Stimulated activated CD8-positive, alpha-beta memory T cell treated with anti-CD3 and anti-CD28 coated beads, Interleukin-12 subunit alpha, Interleukin-12 subunit beta, amount 100 ng/mL, for 24 hours (primary cell): ENCODE results near the gene PUM2.
"Not testable (repeated sequence)": the region's sequence is repeated elsewhere in the genome, so short reads cannot be mapped to it uniquely, and the experiment has no call there.

Experiments
- DNase-seq: peaks from one replicate; pipeline ENCODE4 v3.0.0-alpha.2; 2020; ENCODE audit errors: extremely low read depth

The PUM2 gene

GRCh38 chr2:20292984-20293383 lies 57.7 kb downstream of the PUM2 start:
- DNase-seq: no peak

- no peak for DNase-seq
Observed at GRCh38 chr2:20291846-20292408, 58.7 kb downstream of the PUM2 start.

GRCh38 chr2:20291106-20291564 lies 59.5 kb downstream of the PUM2 start:
- DNase-seq: no peak

- DNase-seq: no peak
Observed at GRCh38 chr2:20288642-20289340, 61.9 kb downstream of the PUM2 start.

DNA sequence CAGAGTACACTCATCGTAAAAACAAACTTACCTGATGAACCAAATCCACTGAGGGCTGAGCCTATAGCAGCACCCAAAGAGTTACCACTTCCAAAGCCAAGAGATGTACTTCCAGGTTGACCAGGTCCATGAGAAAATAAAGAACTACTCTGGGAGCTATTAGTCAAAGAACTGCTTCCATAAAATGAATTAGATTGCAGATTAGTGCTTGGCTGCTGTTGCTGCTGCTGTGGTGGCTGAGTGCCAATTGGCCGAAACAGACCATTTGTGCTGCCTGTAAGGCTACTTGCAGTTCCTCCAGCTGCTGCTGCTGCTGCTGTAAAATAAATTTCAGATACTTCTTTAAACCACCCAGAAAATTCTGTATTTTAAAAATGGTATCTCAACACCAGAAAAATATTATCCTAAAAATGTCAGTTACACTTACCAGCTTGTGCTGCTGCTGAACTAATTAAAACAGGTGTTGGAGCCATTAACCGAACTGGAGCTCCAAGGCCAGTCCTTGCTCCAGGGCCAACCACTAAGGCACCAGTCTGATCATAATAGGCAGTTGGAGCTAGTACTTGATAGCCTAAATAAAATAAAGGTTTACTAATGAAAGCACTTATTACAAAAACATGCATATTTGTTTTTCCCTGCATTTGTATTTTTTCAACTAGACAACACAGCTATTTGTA lies 67.6 kb downstream of the PUM2 start:
- DNase-seq: no peak

GRCh38 chr2:20281876-20282275 lies 68.8 kb downstream of the PUM2 start:
- DNase-seq: no peak

- no peak for DNase-seq
Observed at GRCh38 chr2:20273042-20273441, 77.6 kb downstream of the PUM2 start.

DNA sequence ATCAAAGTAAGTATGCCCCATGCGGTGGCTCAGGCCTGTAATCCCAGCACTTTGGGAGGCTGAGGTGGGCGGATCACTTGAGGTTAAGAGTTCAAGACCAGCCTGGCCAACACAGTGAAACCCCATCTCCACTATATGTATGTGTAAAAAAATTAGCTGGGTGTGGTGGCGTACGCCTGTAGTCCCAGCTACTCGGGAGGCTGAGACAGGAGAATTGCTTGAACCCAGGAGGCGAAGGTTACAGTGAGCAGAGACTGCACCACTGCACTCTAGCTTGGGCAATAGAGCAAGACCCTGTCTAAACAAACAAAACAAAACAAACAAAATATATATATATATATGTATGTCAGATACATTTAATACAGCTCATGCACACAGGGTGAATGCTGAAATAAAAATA lies 82.3 kb downstream of the PUM2 start:
- not testable (repeated sequence) for DNase-seq

- no peak for DNase-seq
Observed at GRCh38 chr2:20267529-20267928, 83.1 kb downstream of the PUM2 start.

- no peak for DNase-seq
Observed at GRCh38 chr2:20264629-20265028, 86.0 kb downstream of the PUM2 start.

GRCh38 chr2:20257411-20257810 lies 93.2 kb downstream of the PUM2 start:
- no peak for DNase-seq

- no peak for DNase-seq
Observed at GRCh38 chr2:20254731-20255130, 95.9 kb downstream of the PUM2 start.

DNA sequence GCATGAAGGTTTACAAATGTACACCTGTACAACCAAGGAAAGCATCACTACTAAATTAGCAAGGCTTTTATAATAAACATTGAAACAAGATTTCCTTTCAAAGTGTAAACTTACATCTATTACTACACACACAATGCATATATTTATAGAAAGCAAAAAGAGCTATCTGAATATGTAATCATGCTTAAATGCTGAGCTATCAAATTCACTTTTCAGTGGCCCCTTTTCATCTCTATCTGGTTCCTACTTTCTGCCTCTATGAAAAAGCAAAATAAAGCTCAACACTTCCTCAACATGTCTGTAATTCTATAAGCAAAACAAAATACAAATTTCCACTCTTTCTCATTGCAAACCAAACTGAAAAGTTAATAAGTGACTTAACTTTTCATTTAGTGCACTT lies 100.2 kb downstream of the PUM2 start:
- DNase-seq: no peak

DNA sequence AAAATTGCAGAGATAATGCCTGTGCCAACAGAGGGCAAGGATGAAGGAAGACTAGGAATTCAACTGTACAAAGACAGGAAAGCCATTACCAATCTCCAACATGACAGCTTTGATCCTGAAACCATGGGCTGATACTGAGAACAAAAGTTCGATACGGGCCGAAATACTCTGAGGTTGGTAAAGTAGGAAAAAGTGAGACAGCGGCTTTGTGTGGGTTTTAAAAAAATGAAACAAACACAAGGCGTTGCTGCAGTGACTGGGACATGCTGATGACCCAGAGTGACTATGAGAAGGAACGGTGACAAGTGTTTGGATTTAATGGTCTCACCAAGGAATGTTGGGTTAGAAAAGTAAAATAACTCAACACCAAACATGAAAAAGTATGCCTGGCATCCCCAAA lies 101.5 kb downstream of the PUM2 start:
- DNase-seq: no peak

DNA sequence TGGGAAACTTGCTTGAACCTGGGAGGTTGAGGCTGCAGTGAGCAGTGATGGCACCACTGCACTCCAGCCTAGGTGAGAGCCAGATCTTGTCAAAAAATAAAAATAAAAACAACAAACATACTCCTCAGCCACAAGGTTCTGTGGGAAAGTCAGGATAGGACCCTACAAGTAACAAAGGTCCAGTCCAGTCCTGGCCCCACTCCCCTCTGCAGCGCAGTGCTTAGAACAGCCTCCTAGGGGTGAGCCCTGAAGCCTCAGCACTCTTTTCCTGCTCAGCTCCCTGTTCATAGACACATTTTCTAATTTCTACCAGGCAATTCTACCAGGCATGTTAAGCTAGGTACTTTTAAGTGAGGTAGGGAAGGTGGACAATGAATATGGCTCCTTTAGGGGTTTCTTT lies 103.6 kb downstream of the PUM2 start:
- DNase-seq: no peak

DNA sequence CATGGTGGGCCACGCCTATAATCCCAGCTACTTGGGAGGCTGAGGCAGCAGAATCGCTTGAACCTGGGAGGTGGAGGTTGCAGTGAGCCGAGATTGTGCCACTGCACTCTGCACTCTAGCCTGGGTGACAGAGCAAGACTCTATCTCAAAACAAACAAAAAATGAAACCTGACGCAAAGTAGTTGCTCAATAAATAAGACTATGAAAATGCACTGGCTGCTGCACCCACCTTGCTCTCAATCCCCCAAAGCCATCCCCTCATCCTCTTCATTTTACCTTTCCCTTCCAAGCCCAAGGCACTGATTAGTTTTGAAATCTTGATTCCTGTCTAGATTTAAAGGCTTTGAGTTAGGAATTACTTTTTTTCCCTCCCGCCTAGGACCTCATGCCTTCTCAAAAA lies 107.0 kb downstream of the PUM2 start:
- not testable (repeated sequence) for DNase-seq

GRCh38 chr2:20242727-20243377 lies 107.8 kb downstream of the PUM2 start:
- no peak for DNase-seq

- no peak for DNase-seq
Observed at GRCh38 chr2:20241973-20242726, 108.5 kb downstream of the PUM2 start.

DNA sequence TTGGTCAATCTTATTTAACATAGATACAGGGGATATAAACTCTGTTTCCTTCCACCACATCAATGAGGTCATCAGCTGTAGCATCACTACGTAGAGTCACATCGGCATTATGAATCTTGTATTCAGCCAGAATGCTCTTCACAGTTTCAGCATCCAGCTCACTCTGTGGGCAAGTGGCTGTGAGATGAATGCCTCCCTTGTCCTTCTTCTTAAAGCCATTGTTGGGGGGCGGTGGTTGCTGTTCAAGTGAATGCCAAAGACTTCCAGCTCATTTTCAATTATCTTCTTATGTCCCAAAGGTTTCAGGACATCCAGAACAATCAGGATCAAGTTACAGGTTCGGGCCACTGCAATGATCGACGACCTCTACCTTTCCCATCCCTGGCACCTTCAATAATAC lies 110.4 kb downstream of the PUM2 start:
- DNase-seq: not testable (repeated sequence)

GRCh38 chr2:20236496-20236895 lies 114.1 kb downstream of the PUM2 start:
- DNase-seq: no peak

DNA sequence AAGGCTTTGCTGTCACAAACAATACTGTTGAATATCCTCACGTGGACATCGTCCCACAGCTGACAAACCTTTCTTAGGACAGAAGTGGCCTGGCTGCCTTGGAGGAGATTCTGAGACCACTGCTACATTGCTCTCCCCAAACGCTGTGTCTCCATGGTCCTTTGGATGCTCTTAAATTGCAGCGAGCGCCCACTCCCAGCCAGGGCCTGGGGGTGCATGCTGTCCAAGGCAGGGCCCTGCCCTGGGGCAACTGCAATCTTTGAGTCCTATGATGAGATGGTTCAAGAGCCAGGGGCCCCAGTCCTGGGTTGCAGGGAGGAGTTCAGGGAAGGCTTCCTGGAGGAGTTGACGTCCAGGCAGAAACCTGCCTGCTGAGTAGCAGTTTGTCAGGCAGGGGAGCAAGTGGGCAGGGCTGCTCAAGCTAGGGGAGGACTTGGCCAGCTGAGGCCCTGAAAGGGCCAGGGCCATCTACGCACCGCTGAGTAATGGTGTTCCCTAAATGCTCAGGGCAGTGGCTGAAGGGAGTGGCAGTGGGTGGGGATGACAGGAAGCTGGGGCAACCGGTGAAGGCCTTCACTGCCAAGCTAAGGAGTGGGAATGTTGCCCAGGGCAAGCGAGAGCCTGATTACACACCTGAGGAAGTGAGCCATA lies 114.9 kb downstream of the PUM2 start:
- no peak for DNase-seq
